HuH-7.5 (cell line): ENCODE data around the gene ANKIB1.

Experiments used
- DNase-seq: peaks from one replicate; pipeline ENCODE4 v3.0.0; 2011; ENCODE audit warnings: low spot score

Gene ANKIB1

DNA sequence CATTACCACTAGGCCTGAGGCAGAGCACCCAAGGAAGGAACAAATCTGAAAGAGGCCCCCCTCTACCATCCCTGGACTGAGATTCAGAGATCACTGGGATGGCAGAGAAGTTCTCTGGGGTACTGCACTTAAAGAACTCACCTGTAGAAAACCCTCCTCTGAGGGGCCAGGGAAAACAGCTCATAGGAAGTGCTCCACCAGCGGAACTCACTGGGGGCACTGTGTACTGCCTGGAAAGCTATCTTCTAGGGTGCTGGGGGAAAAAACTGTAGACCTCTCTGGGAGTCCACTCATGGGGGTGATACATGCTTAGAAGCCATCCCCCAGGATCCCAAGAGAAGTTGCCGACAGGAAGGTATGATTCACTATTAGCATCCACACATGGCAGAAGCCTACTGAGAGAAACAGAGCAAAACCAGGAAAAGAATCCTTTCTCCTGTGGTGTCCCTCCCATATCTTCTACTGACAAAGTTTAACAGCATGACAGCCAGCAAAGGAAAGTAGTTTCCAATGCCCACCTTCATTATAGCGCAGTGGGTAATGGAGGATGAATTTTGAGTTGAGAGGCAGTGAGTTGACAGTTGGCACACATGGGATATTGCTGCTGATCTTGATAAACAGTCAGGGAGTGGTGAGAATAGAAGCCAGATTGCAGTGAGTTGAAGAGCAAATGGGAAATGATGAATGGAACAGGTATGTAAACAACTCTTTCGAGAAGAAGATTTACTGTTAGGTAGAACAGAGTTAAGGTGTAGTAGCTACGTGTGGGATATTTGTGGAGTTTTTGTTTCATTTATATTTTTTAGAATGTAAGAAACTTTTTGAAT, 20.9 kb downstream of the ANKIB1 start:
- no peak for DNase-seq

DNA sequence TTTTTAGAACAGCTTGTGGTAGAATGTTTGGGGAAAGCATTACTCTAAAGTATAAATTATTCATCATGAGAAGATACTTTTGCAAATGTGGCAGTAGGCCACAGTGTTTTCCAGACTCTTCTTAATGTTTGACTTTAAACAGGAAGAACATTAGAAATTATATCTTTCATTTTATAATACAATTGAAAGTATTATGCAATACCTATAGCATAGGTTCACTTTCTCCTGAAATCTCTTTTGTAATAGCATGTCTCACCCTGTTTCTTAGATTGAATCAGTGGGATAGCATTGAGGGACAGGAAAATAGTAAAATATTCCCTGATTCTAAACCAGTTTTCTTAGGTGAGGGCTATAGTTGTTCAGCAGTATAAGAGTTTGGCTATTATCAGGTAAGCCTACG, 23.1 kb downstream of the ANKIB1 start:
- no peak for DNase-seq

DNA sequence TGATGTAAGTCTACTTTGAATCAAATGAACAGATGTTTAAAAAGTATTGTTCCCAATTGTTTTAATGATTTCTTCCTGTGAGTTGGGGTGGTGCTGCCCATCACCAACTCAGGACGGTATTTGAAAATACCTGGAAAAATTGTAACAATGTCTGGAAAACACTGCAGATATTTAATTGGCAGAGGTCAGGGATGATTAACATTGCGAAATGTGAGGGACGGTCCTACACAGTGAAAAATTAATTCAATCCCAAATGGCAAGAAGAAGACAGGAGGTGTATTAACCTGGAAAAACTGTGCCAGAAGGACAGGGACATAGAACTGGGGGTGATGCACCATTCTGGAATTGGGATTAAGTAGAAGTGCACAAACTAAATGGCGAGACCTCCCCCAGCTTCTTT, 29.6 kb downstream of the ANKIB1 start:
- no peak for DNase-seq

DNA sequence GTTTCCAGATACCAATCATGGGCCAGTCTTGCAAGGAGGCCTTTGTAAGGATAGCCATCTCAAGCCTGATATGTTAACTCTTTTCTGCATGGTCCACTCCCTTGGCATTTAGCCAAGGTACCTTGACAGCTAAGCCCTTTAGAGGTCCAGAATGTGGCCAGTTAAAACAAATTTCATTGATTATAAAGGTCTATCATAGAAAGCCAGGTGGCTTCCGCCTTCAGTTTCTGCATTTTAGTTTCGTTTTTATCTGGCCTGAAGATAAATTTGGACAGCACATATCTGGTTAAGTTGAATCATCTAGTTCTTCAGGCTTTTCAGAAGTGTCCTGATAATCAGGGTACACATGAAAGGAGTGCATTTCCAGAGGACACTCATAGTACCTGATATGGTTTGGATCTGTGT, 30.7 kb downstream of the ANKIB1 start:
- no peak for DNase-seq

DNA sequence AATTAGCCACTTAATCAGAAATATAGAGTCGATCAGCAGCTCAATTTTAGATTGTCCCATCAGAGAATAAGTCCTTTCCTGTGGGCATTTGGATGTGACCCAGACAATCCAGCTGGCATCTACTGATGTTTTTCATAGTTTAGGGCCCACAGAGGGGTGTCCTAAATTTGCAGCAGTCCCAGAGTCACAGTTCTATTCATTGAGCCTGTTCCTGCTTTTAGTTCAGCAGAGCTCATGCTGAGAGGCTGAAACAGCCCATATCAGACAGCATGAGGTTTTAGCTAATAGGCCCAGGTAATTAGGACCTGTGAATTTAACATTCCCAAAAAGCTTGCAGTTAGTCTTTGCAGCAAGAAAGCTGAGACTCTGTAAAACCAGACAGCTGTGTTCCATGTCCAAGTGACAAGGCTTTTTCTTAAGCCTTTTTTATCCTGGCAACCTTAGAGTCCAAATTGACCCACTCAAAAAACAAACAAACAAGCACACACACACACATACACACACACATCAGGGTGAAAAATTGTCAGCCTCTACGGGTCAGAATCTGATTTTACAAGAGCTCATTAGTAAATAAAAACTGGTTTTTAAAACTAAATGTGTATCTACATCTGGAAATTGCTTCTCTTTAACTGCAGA, 33.7 kb downstream of the ANKIB1 start:
- no peak for DNase-seq

DNA sequence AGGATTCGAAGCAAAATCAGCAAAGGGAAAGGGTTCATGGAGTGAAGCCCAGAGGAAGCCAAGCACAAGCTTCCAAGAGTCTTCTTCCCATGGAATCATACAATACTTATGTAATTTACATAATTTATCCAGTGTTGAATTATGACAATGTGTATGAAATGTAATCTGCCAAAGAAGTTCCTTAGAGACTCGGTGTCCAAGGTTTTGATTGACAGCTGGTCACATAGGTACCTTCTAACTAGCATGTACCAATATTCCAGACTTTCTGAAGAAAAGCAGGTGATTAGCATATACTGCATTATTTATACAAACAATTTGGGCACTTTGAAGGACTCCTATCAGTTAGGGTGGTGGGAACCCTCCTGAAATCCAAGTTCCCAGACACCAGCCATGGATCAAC, 35.3 kb downstream of the ANKIB1 start:
- no peak for DNase-seq

DNA sequence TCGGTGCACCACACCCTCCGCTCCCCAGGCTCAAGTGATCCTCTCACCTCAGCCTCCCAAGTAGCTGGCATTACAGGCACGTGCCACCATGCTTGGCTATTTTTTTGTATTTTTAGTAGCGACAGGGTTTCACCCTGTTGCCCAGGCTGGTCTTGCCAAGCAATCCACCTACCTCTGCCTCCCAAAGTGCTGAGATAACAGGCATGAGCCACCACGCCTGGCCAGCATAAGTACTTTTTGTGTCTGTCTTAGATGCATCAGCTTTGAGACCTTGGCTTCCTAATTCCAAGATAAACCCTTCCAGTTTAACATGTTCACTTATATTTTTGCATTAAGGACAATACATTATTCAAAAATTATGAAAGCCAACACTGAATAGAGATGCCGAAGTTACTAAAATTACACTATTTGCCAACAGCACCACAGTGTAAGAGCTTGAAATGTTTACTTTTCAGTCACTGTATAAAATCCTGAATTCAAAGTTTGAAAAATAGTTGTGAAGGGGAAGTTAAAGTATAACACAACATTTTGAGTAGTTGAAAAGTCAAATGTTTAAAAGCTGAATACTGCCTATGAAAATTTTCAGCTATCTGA, 36.5 kb downstream of the ANKIB1 start:
- DNase-seq = no peak

DNA sequence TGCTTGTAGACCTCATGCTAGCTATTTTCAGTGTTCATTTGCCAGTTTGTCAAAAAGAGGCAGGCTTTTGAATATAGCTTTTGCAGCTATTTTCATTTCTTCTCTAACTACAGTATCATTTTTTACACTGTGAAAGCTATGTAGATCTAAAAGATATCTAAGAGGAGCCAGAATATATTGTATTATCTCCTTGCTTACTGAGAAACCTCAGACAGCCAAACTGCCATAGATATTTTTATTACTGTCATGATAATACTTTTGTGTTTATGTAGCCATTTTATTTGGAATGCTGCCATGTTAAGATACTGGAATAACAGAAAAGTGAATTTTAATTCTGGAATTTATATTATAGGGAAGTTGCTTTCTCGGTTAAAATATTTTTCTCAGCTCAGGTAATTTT, 37.2 kb downstream of the ANKIB1 start:
- DNase-seq = no peak

DNA sequence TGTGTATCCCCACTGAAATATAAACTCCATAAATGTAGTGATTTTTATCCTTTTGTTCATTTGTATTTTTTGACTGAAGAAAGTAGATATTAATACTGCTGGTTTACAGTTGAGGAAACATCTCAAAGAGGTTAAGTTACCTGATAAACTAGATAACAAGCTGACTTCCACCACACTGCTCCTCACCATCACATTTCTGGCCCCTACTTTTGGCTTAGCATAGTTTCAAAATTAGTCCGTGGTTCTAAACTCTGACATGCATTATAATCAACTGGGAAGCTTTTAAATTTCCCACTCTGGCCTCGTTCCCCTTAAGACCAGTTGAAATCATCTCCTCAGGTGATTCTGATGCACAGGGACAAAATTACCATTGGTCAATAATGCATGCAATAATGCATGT, 43.5 kb downstream of the ANKIB1 start:
- DNase-seq = no peak

DNA sequence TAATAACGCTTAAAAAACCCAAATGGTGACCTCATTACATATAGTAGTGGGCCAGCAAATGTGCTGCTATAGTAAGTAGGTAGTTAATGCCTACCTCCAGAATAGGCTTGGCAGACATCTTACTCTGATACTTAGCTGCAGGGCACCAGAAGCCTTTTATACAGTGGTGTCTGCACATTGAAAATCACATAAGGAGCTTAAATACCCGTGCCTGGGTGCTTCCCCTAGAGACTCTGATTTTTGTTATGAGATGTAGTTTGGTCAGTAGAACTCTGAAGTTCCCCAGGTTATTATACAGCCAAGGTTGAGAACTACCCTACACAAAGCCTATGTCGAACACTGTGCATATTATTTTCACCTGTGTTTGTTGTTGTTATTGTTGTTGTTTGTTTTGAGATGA, 47.2 kb downstream of the ANKIB1 start:
- no peak for DNase-seq

DNA sequence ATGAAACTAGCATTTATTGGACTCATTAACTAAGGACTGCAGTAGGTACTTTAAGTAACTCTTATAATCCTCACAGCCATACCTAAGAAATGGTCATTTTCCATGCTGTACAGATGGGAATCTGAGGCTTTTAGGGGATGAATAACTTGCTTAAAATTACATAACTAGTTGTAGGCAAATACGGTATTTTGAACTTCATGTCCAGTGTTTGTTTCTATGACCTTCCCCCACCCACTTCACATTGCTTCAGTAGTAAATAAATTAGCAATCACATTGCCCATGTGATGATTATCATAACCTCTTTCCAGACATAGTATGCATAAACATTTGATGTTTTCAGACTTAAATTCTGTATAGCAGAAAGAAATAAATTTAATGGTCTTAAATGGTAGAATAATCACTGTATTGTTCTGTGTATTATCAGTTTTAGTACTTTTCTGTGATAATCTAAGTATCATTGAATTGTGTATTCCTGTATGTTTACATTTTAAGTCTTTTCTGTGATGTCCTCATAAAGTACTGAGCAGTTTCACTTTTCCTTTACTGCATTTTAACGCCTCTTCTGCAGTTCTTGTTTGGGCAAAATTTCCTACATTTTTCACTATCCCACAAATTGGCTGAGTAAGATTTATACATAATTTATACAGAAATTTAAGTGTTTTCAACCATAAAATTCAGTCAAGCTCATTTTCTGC, 48.3 kb downstream of the ANKIB1 start:
- no peak for DNase-seq

DNA sequence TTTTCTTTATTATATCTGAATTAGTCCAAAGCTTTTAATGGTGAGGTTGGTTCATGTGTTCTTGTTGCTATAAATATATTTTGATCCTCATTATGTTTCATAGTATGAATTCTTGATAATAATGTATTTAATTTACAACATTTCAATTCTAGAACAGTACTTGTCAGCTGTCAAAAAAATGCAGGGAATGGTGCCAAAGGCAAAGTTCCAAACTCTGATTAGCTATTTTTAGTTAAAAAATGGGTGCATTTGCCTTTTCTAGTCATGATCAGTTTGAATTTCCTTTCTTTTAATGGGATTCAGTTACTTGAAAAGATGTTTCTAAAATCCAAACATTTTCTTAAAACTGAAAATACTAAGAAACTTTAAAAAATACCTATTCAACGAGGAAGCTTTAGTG, 49.6 kb downstream of the ANKIB1 start:
- no peak for DNase-seq

DNA sequence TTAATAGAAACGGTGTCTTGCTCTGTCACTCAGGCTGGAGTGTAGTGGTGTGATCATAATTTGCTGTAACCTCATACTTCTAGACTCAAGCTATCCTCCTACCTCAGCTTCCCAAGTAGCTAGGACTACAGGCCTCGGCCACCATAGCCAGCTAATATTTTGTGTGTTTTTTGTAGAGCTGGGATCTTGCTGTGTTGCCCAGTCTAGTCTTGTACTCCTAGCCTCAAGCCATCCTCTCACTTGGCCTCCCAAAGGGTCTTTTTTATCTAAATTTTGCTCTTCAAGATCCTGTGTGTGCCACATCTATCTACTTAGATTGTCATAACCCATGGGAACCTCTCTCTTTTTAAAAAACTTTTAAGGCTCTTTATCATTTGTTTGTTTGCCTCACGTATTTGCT, 50.5 kb downstream of the ANKIB1 start:
- DNase-seq = no peak

DNA sequence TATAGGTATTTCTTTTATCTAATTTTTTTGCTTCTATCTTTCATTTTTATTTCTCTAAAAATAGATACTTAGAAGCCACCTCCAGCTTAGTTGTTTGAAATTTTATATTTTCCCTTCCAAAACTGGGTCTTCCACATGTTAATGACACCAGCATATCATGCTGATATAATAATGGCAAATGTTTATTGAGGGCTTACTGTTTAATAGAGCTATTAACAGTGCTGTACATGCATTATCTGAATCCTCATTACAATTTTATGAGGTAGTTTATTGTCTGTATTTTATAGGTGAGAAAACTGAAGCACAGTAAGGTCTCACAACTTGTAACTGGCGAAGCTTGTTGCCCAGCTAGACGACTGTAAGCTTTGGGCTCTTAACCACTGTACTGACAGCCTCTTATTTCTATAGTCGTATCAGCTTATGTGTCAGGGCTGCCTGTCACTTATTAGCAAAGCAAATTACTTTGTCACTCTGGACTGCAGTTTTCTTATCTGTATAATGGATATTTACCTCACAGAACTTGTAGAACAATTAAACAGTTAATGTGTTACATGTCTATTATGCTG, 51.2 kb downstream of the ANKIB1 start:
- no peak for DNase-seq

DNA sequence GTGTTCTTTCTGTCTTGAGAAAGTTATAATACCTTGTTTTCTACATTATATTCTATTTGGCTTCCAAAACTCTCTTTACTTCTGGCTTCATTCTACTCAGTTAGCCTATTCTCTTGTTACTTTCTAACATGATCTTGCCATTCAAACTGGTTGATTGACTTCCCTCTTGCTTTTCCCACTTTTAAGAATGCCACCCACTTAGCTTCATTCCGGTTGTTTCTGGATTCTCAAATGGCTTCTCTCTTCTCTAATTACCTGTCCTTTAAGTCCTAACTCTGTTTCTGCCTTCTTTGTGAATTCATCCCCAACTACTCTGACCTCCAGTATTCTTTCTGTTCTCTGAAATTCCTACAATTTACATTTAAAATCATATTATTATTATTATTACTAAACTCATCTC, 52.0 kb downstream of the ANKIB1 start:
- DNase-seq = no peak

DNA sequence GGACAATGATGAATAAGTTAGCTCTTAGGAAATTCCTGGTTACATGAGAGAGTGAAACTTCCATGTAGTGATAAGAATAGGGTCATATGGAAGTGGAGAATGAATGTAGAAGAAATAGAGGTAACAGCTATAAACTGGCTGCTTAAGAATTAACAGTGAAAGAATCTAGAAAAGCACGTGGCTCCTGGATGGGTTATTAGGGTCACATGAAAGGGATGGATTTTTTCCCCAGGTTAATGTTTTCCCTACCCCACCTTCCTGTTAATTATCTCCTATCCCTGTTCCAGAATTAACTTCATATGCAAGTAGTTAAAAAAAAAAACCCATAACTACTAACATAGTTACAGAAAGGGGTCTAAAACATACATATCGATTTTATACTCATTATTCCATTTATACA, 58.0 kb downstream of the ANKIB1 start:
- DNase-seq = no peak

DNA sequence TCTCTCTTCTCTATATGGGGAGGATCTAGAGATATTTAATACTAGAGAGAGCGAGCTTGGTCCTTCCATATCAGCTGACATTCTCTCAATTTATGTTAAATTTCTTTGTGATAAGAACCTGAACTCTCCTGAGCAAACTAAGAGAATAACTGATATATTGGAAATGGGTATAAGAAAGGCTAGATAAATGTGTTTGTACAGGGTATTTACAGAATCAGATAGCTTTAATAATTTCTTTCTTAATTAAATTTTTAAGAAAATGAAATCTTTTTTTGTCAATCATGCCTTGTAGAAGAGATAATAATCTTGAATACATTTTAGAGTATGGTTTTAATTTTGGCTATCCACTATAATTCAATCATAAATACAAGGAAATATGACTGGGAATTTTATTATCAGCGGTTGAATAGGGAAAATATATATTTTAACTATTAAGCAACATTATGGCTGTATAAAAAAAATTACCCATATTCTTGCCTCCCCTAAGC, 58.7 kb downstream of the ANKIB1 start:
- DNase-seq = no peak

DNA sequence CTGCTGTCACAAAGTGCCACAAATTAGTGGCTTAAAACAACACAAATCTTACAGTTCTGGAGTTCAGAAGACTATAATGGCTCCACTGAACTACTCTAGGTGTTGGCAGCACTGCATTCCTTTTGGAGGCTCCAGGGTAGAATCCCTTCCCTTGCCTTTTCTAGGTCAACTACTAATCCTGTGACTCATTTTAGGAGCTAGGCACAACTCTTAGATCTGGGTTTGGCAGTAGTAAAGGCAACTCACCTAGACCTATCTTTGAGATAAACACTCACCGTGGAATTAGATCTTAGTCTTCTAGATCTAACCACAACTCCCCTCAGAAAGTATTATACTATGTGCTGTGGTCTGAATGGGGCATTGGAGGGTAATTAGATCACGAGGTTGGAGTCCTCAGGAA, 60.4 kb downstream of the ANKIB1 start:
- DNase-seq = no peak

DNA sequence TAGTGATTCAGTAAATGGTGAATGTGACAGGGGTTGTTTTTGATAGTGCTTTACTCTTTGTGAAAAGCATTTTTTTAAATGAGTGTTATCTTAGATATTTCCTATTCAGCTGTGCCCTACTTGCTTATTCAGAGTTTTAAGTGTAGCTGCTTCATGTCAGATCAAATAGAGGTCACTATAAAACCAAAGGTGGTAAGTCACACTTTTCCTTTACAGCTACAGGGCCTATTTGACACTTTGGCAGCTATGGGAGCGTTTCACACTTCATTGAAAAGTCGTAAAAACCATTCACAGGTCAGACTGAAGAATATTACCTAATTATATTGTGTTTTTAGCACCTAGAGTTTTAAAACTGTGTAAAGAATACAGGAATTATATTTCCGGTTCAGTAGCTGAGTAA, 67.3 kb downstream of the ANKIB1 start:
- no peak for DNase-seq

DNA sequence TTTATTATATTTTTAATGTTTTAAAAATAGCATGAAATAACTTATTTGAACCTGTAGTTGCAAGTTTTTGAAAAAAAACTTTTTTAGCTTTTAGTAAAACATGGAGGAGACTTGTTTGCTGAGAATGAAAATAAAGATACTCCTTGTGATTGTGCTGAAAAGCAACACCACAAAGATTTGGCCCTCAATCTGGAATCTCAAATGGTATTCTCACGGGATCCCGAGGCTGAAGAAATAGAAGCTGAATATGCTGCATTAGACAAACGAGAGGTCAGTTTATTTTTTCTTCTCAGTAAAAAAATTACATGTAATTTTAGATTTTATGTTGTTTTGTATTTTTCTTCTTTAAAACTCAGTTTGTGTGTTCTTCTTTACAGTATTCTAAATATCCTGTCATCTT, 73.5 kb downstream of the ANKIB1 start:
- no peak for DNase-seq

DNA sequence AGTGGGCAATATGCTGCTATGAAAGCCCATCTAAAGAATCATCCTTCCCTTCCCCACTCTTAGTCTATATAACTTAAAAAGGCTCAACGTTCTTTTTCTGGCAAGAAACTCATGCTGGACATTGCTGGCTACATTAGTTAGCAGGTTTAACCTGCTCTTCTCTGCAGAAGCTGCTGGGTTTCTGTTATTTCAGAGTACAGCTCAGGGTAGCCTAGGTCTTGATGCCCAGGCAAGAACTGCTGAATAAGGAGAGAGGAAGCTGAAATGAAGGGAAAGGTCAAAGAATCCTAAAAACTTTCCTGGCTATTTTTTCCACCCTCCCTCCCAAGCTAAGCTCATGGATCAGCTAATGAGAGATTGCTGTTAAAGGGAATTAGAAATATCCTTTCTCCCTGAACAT, 79.4 kb downstream of the ANKIB1 start:
- DNase-seq = no peak

DNA sequence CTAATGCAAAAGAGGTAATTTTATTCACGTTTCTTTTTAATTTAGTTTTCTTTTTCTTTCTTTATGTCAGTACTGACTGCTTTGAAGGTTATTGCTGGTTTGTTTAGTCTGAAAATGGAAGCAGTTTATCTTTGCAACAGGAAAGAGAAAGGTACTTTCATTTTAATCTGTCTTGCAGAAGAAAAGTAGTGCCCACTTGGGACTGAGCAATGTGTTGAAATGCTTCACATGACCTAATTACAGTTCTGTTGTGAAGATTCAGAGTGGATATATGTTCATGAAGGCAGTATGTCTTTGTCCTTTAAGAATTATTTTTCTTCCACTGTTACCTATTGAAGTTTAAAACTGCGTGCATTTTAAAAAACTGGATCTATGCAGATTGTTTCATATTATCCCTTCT, 80.1 kb downstream of the ANKIB1 start:
- DNase-seq = no peak
